Endometrium (tissue), 2 donors: Measurements from ENCODE around the gene VARS1.

Experiments
- FAIRE-seq: peaks from 2 replicates; lab custom pipeline; 2012; peaks lifted over from hg19 to GRCh38; lab: Jason Lieb, UNC
- donor health status: control.
- donor health status: control.

VARS1 gene

DNA sequence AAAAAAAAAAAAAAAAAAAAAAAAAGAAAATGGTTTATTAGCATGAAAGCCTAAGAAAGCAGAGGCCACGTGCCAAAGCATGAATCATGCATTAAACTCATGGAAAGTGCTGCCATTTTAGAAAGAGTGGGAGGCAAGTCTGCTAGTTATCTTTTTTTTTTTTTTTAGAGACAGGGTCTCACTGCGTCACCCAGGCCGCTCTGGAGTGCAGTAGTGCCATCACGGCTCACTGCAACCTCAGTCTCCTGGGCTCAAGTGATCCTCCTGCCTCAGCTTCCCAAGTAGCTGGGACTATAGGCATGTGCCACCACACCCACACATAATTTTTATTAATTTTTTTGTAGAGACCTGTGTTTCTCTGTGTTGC, 23.6 kb downstream of the VARS1 start:
- FAIRE-seq, result no peak

DNA sequence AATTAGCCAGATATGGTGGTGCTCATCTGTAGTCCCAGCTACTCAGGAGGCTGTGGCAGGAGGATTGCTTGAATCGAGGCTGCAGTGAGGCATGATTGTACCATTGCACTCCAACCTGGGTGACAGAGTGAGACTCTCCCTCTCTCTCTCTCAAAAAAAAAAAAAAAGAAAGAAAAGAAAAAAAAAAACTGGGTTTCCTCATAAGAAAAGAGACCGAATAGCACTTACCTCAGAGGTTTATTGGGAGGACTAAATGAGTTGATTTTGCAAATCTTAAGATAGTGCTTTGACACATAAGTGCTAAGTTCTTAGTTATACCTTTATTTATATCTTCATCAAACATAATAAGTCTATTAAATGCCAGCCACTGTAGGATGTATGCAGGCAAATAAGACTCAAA, 24.7 kb downstream of the VARS1 start:
- no peak for FAIRE-seq

DNA sequence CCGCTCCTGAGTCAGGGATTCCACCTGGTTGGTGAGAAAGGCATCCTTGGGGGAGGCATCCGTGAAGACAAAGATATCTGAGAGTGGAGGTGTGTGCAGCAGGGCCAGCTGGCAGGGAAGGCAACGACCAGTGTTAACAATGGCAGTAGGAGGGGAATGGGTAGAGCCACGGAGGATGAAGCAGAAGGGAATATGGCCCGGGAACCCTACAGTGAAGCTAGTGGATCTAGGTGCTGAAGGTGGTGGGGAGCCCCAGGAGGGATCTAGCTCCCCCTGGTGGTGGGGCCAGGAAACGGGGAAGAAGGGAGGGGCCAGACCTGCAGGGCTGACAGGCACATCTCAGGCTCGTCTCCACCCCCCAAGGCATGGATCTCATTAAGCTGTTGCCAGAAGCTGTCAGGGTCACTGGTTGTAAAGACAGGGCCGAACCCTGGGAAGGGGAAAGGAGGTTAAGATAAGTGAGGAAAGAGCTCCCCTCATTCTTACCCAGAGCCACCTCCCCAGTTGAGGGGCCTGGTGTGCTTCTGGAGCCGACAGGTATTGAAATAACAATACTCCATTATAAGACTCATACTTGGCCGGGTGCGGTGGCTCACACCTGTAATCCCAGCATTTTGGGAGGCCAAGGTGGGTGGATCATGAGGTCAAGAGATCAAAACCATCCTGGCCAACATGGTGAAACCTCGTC, 25.7 kb downstream of the VARS1 start:
- no peak for FAIRE-seq

DNA sequence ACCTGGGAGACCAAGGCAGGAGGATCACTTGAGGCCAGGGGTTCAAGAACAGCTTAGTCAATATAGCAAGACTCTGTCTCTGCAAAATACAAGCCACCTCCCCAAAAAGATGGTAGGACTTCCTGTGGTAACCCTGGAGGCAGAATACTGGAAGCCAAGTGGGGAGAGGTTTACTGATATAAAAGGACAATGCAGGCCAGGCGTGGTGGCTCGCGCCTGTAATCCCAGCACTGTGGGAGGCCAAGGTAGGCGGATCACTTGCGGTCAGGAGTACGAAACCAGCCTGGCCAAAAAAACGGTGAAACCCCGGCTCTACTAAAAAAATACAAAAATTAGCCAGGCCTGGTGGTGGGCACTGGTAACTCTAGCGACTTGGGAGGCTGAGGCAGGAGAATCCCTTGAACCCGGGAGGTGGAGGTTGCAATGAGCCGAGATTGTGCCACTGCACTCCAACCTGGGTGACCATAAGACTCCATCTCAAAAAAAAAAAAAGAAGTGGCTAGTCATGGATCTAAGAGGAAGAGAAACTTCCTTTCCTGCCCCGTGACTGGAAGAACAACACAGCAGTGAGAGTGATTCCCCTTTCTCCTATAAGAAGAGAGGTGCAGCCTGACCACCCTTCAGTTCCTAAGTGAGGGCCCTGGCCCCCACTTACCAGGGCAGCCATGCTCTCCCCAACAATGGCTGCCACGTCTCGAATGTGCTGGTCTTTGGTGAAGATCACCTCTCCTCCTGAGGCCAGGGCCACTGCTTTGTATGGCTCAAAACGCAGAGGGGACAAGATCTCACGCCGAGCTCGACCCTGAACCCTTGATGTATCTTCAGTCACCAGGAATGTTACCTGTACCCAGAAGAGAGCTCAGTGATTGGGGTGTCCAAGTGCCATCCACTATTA, 26.9 kb downstream of the VARS1 start:
- no peak for FAIRE-seq

DNA sequence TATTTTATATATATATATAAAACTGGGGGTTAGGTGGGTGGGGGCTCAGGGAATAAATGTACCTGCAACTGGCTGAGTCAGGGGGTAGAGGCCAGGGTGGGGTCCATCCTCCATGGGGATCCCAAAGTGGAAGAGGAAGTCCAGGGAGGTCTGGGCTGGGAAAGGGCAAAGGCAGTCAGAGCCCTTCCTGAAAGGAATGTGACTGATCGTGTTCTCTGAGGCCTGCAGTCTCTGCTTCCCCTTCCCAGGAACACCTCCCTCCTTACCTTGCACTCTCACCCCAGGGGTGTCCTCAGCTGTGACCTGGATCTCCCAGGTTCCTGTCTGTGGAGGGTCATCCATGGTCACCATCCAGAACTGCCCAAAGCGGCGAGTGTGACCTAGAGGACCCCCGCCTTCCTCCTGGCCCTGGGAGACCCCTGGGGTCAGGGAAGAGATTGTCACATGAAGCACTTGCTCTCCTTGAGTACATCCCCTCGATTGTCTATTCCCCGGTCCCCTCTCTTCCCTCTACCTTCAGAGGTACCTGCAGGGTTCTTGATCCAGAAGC, 28.4 kb downstream of the VARS1 start:
- FAIRE-seq, result no peak

DNA sequence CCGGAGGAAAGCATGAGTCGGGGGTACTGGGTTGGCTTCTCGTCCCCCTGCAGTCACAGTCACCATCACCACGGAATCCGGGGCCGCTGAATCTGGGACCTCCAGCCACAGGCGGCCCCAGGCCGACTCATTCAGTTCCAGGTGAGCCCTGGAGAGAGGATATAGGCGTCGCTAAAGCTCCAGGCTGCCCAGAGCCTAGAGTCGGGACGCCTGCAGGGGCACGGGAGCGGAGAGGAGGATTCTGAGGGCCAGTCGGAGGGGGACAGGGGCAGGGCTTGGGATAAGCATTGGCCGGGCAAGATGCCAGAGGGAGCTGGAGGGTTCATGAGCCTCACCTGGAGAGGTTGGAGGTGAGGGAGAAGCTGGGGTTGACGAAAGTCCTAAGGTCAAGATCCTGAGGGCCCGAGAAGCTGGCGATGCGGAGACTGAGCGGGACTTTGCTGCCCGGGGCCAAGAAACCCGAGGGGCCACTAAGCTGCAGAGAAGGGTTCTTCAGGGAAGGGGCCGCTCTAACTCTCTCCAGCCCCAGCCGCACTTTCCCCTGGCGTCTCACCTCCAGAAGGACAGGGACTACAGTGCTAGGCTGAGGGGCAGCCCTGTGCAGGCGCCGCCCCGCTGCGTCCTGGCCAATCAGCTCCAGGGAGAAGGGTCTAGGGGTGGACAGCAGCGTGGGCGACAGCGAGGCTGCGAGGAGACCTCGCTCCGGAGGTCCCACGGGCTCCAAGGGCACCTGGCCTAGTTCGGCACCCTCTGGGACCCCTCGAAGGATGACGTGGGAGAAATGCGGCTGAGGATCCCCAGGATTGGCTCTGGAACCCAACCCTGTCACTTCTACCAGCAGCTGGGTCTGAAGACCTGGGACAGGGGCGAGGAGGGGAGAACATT, 29.4 kb downstream of the VARS1 start:
- no peak for FAIRE-seq

DNA sequence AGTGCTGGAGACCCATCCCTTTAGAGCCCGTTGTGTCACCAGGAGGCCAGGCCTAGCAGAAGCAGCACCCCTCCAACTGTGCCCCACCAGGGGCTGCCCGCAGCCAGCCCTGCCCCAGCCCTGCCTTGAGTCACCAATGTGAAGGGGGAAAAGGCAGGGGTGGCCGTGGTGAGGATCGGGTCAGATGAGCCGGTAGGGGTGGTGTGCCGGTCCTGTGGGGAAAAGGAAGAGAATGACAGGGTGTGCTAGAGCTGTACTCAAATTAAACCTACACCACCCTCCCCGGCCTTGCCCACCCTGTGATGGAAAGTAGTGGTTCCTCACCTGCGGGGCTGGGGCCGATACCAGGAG, 30.0 kb downstream of the VARS1 start:
- FAIRE-seq, result no peak

DNA sequence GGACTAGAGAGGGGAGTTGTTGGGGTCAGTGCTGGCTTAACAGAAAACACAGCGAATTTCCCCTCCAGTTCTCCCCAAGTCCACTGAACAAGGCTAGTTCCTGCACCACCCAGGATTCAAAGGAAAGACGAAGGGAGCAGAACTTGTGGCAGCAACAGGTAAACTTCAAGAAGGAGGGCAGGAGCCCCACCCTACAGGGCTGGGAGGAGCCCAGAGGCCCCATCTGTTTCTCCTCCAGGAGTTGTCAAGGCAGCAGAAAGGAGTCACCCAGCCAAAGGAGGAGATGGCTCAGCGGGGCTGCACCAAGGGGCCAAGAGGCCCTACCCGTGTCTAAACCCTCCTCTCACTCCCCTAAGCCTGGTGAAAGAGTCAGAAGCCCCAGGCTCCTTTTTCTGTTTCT, 31.4 kb downstream of the VARS1 start:
- FAIRE-seq, result no peak

DNA sequence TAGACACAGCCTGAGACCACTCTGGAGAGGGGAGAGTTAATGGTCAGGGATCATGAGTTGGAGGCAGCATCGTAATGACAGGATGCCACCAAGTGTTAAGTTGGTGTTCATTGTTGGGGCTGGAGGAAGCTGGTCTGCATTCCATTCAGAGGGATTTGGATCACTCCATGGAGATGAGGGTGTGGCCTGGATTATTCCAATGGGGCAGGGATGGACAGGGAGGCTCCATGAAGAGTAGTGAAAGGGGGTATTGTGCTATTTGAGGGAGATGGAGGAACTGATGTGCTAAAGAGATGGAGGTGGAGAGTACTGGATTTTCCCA, 32.0 kb downstream of the VARS1 start:
- FAIRE-seq, result no peak

DNA sequence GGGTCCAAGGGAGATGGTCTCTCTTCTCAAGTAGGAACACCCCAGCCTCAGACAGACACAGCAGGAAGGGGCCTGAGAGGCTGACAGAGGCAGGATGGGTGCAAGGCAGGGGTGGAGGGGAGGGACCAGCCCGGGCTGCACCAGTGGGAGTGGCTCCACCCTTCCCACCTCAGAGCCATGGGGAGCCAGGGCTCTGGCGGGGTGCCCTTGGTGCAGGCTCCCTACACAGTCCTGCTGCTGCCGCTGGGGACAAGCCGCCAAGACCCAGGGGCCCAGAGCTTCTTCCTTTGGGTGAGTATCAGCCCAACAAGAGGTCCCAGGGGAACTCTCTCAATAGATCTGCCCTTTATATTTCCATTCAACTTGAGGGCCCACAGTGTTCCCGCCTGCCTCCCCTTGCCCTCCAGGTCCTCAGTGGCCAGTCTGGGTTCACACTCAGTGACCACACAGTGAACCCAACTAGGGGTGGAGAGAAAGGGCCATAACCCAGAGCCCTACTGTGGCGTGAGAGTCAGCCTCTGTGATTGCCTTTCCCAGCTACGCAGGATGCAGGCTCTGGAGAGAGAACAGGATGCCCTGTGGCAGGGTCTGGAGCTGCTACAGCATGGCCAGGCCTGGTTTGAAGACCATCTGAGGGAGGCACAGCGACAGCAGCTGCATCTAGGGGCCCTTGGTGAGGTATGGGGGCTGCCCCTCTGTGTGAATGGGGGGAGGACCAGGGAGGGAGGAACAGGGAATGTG, 32.5 kb downstream of the VARS1 start:
- no peak for FAIRE-seq

DNA sequence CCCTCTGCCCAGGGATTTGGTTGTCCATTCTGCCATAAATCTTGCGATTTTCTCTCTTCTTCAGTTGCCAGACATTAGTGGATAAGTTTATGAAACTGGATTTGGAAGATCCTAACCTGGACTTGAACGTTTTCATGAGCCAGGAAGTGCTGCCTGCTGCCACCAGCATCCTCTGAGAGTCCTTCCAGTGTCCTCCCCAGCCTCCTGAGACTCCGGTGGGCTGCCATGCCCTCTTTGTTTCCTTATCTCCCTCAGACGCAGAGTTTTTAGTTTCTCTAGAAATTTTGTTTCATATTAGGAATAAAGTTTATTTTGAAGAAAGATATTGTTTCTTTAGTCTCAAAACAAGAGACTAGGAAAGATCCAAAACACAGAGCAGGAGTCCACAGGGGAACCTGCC, 33.2 kb downstream of the VARS1 start, which contains the start of gene SAPCD1:
SAPCD1 (plus strand) TSS at position 301 of the 400 bp plus-strand sequence. CDS start 399 bp downstream, outside the sequence.
- FAIRE-seq, result no peak

DNA sequence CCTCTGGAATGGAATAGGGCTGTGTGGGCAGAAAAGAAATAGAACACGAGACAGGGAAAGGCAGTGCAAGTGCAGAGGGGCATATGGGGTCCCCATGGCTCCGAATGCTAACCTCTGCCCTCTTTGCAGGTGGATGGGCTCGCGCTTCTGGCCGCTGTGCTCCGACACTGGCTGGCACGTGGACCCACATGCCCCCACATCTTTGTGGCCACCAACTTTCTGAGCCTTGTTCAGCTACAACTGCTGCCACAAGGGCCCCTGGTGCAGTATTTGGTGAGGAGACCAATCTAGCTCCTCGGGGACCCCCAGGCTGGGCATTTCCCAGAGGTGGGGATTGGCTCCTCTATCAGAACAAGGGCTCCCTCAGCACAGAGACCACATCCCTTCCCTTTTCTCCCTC, 34.2 kb downstream of the VARS1 start:
- FAIRE-seq, result no peak

DNA sequence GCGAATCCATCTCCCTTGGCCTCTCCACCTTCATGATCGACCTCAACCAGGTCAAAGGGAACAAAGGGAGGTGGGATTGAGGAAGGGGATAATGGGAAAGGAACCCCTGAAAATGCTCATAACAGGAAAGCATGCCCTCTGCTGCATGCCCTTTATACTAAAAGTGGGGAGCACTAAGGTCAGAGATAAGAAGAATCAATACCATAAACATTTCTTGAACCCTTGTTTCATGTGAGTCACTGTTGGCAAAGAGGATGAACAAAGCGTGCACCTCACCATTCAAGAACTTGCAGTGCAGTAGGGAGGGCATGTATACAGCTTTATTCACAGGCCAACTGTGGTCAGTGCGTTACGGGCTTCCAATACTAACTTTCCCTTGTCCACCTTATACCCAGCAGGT, 34.8 kb downstream of the VARS1 start:
- no peak for FAIRE-seq

DNA sequence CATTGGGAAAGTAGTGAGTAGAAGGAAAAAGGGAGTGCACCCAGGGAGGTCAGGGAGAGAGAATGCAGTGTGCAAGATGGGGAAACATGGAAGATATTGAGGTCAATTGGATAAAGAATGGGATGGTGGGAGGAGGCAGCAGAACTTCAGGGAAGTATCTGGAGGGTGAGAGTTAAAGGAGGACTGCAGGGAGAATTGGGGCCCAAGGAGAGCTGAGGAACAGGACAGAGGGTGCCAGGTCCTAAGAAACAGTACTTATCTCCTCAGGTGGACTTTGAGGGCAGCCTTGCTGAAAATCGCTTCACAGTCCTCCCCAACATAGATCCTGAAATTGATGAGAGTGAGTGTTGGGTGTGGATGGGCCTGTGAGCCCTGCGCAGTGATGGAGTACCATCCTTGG, 37.3 kb downstream of the VARS1 start:
- FAIRE-seq, result no peak

DNA sequence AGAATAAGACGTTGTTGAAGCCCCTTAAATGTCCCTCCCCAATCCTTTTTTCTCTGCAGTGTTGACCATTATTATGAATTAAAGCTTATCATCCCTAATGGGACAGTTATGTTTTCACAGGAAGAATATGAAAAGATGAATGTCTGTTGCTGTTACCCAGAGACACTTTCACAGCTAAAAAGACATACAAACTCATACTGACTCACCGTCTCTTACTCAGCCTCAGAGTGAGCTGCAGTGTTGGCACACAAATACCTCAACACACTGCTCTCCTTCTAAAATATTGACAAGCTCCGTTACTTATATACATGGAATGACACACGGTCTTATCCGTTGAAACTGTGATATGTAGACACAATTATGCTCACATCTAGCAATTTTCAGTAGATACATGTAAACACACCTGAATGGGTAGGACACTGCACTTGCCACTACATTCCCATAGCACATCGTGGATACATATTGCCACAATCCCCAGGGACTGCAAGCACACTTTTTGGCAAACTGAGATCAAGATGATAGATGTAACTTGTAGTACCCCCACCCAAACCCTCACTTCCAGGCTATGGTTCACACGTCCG, 42.7 kb downstream of the VARS1 start:
- no peak for FAIRE-seq

DNA sequence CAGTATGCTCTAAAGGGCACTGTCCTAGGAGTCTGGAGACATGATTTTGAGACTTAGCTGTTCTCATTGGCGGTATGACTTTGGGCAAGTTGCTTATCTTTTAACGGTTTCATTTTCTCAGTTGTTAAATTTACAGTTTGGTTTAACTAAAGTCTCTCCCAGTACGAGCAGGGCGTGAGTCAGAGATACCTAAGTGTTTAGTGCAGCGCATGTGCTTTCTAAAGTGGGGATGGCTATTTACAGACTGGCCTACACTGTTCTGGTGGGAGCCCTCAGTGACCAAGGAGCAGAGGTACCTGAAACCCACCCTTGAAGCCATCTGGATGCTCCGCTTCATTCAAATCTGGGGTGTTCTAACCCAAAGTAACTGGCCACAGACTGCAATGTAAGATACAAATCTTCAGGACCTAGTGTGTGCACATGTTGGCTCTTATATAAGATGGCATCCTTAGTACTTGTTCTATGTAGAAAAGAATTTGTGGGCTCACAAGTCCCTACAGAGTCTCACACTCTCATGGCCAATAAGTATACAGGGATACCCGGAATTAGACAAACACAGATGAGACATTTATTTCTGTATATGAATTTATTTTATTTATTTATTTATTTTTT, 45.0 kb downstream of the VARS1 start:
- FAIRE-seq, result no peak

DNA sequence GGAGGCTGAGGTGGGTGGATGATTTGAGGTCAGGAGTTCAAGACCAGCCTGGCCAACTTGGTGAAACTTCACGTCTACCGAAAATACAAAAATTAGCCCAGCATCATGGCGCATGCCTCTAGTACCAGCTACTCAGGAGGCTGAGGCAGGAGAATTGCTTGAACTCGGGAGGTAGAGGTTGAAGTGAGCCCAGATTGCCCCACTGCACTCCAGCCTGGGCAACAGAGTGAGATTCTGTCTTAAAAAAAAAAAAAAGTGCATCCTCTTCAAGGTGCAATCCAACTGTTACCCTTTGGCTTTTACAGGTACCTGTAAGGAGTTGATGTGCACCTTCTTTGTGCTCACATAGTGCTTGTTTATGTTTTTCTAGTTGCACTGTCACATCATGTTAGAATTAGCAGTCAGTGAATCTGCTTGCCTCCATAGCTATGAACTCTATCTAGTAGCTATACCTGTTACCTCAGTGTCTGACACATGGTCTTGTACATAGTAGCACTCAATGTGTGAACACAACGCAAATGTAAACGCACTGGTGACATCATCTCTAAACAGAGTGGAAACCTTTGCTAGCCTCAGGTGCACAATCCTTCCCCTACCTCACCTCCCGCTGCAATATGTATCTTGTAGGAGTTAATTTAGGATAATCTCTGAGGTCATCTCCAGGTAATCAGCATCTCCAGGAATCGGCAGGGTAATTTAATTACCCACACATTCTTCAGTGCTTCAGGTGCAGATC, 46.1 kb downstream of the VARS1 start:
- no peak for FAIRE-seq
